Peyer's patch (tissue), 4 donors: ENCODE measurements around the gene CTDSPL. TPM values are rescaled to one million over a fixed set of nuclear protein-coding genes. Genes with fewer than 3 reads are reported as not detected.

Experiments
- DNase-seq, 3 donors: peaks; one replicate each; pipeline ENCODE4 v3.0.0-alpha.2; 2017 to 2019
- H3K27ac ChIP-seq, 4 donors: fragments of 200-600 bp; sonication (generic); one replicate each; pipeline ENCODE4 v1.5.1; 2016 to 2019
- H3K27me3 ChIP-seq, 2 donors: fragments of 200-600 bp; sonication (generic); one replicate each; pipeline ENCODE4 v1.5.1; 2019
- H3K36me3 ChIP-seq, 3 donors: fragments of 200-600 bp; sonication (generic); one replicate each; pipeline ENCODE4 v1.5.1; 2016 to 2019
- H3K4me1 ChIP-seq, 4 donors: fragments of 200-600 bp; sonication (generic); one replicate each; pipeline ENCODE4 v1.5.1; 2016 to 2019
- H3K4me3 ChIP-seq, 4 donors: fragments of 200-600 bp; sonication (generic); 1 replicate in 3 of 4; 2 replicates in 1 of 4; pipeline ENCODE4 v1.5.1; 2016 to 2019; ENCODE audit warnings: mild to moderate bottlenecking in 1 of 4
- H3K9me3 ChIP-seq, 4 donors: fragments of 200-600 bp; sonication (generic); one replicate each; pipeline ENCODE4 v1.5.1; 2016 to 2019; ENCODE audit warnings: mild to moderate bottlenecking in 1 of 4
- POLR2A ChIP-seq, 2 donors: fragments of 450-650 bp; IDR thresholded peaks; one replicate each; pipeline ENCODE4 v1.5.1; 2017; ENCODE audit warnings: antibody characterized with exemption in 2 of 2, mild to moderate bottlenecking in 2 of 2, moderate library complexity in 2 of 2
- total RNA-seq, 4 donors: library from RNA; depleted of rRNA; stranded (reverse); fragments of >200 nt; gene quantifications; one replicate each; pipeline ENCODE4 v1.1.0, GENCODE V29; 2016
- TF ChIP-seq, protein P1 (sequence below), 6 experiments: fragments of 450-650 bp in 4 of 6; fragments of 200-600 bp in 2 of 6; sonication (generic) in 1 of 6; IDR thresholded peaks; one replicate each; pipeline ENCODE4 v1.5.1; 2017 to 2019; ENCODE audit warnings: antibody characterized with exemption in 6 of 6, mild to moderate bottlenecking in 3 of 6, moderate library complexity in 1 of 6

CTDSPL gene
- total RNA-seq, 4 donors from 2014 or later, result 36.3 to 42.3 (median 38.4) TPM

DNA sequence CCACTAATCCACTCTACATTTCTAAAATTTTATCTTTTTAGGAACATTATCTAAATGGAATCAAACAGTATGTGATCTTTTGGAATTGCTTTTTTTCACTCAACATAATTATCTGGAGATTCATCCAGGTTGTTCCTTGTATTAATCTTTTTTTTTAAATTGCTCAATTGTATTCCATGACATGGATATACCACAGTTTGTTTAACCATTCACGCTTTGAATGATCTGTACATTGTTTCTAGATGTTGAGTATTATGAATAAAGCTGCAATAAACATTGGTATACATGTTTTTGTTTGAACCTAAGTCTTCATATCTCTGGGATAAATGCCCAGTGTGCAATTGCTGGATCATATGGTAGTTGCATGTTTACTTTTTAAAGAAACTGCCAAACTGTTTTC, 5.5 kb downstream of the CTDSPL start:
- no peak for TF ChIP-seq POLR2A (IDR thresholded peaks at IDR 0.05)
- TF ChIP-seq, protein P1, sequence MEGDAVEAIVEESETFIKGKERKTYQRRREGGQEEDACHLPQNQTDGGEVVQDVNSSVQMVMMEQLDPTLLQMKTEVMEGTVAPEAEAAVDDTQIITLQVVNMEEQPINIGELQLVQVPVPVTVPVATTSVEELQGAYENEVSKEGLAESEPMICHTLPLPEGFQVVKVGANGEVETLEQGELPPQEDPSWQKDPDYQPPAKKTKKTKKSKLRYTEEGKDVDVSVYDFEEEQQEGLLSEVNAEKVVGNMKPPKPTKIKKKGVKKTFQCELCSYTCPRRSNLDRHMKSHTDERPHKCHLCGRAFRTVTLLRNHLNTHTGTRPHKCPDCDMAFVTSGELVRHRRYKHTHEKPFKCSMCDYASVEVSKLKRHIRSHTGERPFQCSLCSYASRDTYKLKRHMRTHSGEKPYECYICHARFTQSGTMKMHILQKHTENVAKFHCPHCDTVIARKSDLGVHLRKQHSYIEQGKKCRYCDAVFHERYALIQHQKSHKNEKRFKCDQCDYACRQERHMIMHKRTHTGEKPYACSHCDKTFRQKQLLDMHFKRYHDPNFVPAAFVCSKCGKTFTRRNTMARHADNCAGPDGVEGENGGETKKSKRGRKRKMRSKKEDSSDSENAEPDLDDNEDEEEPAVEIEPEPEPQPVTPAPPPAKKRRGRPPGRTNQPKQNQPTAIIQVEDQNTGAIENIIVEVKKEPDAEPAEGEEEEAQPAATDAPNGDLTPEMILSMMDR (IDR thresholded peaks at IDR 0.05), result no peak
- no peak overlapping the region for H3K4me3 ChIP-seq
- H3K4me1 ChIP-seq, result peaks cover 0 to 23% (median 0%) of the 10 kb centered on the region in 4 donors
- H3K36me3 ChIP-seq, result no peaks in the 10 kb centered on the region
- no peaks in the 10 kb centered on the region for H3K27me3 ChIP-seq
- no peak for DNase-seq
- H3K9me3 ChIP-seq, result peaks cover 0 to 4% (median 0%) of the 10 kb centered on the region in 4 donors
- no peak overlapping the region for H3K27ac ChIP-seq

- H3K27ac ChIP-seq, result no peak overlapping the region
- no peaks in the 10 kb centered on the region for H3K4me1 ChIP-seq
- H3K9me3 ChIP-seq, result peaks cover 0 to 4% (median 0%) of the 10 kb centered on the region in 4 donors
- H3K4me3 ChIP-seq, result no peak overlapping the region
- no peaks in the 10 kb centered on the region for H3K36me3 ChIP-seq
- DNase-seq, result no peak
- TF ChIP-seq, protein P1 (IDR thresholded peaks at IDR 0.05), result no peak
- no peak for TF ChIP-seq POLR2A (IDR thresholded peaks at IDR 0.05)
- H3K27me3 ChIP-seq, result no peaks in the 10 kb centered on the region
Observed at GRCh38 chr3:37871858-37872257, 10.2 kb downstream of the CTDSPL start.

- TF ChIP-seq, protein P1 (IDR thresholded peaks at IDR 0.05), result no peak
- no peak for TF ChIP-seq POLR2A (IDR thresholded peaks at IDR 0.05)
- no peak for DNase-seq
- Histone ChIP-seq H3K36me3 (no peaks in the 10 kb centered on the region), H3K9me3 (peaks cover 0 to 4% (median 0%) of the 10 kb centered on the region in 4 donors), H3K4me3 (no peak overlapping the region), H3K4me1 (no peaks in the 10 kb centered on the region), H3K27me3 (no peaks in the 10 kb centered on the region), H3K27ac (no peak overlapping the region)
Observed at GRCh38 chr3:37872413-37873160, 10.9 kb downstream of the CTDSPL start.

- H3K4me3 ChIP-seq, result no peak overlapping the region
- no peaks in the 10 kb centered on the region for H3K4me1 ChIP-seq
- TF ChIP-seq, protein P1 (IDR thresholded peaks at IDR 0.05), result no peak
- no peak for TF ChIP-seq POLR2A (IDR thresholded peaks at IDR 0.05)
Observed at GRCh38 chr3:37876279-37876678, 14.6 kb downstream of the CTDSPL start.

DNA sequence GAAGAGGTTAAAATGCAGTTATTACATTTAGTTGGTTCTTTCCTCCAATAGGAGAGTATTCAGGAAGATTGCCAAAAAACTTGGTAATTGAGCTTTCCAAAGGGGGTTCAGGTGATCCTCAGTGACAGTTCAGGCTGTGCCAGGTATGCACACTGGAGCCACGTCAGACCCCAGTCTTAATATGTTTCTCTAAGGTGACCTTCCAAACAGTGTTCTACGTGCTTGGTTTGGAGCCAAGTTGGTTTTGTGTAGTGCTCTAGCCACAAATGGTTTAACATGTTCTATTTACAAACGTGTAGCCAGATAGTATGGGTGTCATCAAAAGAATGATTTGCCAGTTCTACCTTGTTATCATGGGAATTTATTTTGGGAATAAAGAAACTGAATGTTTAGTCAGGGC, 21.0 kb downstream of the CTDSPL start:
- H3K27me3 ChIP-seq, result no peaks in the 10 kb centered on the region
- H3K4me1 ChIP-seq, result no peaks in the 10 kb centered on the region
- TF ChIP-seq, protein P1 (IDR thresholded peaks at IDR 0.05), result no peak
- no peak for TF ChIP-seq POLR2A (IDR thresholded peaks at IDR 0.05)
- H3K9me3 ChIP-seq, result no peaks in the 10 kb centered on the region
- DNase-seq, result no peak
- no peaks in the 10 kb centered on the region for H3K36me3 ChIP-seq
- H3K4me3 ChIP-seq, result no peak overlapping the region
- H3K27ac ChIP-seq, result no peak overlapping the region

More at GRCh38 chr3:37876279-37876678, 14.6 kb downstream of the CTDSPL start:
- H3K27ac ChIP-seq, result no peak overlapping the region
- H3K36me3 ChIP-seq, result no peaks in the 10 kb centered on the region
- no peaks in the 10 kb centered on the region for H3K27me3 ChIP-seq
- no peak for DNase-seq
- peaks cover 0 to 3% (median 0%) of the 10 kb centered on the region in 4 donors for H3K9me3 ChIP-seq
